BLaER1 treated with 17β-estradiol and CSF1 and Interleukin-3, amounts not matched to agents 10 nM and 100 nM (cell line): ENCODE measurements around the gene DACH1.

Source experiments
- H3K27ac ChIP-seq, 11 experiments: shearing (Covaris generic); formaldehyde crosslinking; 2 replicates each; pipeline ENCODE4 v1.8.1; 2022
- H3K27me3 ChIP-seq, 11 experiments: shearing (Covaris generic); formaldehyde crosslinking; 2 replicates each; pipeline ENCODE4 v1.8.1; 2022
- H3K36me3 ChIP-seq, 11 experiments: shearing (Covaris generic); formaldehyde crosslinking; 2 replicates each; pipeline ENCODE4 v1.8.1; 2022
- H3K4me1 ChIP-seq, 10 experiments: shearing (Covaris generic); formaldehyde crosslinking; 2 replicates each; pipeline ENCODE4 v1.8.1; 2022
- H3K4me2 ChIP-seq, 11 experiments: shearing (Covaris generic); formaldehyde crosslinking; 2 replicates each; pipeline ENCODE4 v1.8.1; 2022
- H3K4me3 ChIP-seq, 10 experiments: shearing (Covaris generic); formaldehyde crosslinking; 2 replicates each; pipeline ENCODE4 v1.8.1; 2022
- H3K9ac ChIP-seq, 11 experiments: shearing (Covaris generic); formaldehyde crosslinking; 2 replicates each; pipeline ENCODE4 v1.8.1; 2022
- H3K9me3 ChIP-seq, 11 experiments: shearing (Covaris generic); formaldehyde crosslinking; replicated peaks in 1 of 11; 2 replicates each; pipeline ENCODE4 v1.8.1; 2022
- H4K20me1 ChIP-seq, 11 experiments: shearing (Covaris generic); formaldehyde crosslinking; 2 replicates each; pipeline ENCODE4 v1.8.1; 2022
- Cebpa-rat ChIP-seq, 11 experiments: shearing (Covaris generic); IDR thresholded peaks; 2 replicates each; pipeline ENCODE4 v1.8.1; 2022

The DACH1 gene

DNA sequence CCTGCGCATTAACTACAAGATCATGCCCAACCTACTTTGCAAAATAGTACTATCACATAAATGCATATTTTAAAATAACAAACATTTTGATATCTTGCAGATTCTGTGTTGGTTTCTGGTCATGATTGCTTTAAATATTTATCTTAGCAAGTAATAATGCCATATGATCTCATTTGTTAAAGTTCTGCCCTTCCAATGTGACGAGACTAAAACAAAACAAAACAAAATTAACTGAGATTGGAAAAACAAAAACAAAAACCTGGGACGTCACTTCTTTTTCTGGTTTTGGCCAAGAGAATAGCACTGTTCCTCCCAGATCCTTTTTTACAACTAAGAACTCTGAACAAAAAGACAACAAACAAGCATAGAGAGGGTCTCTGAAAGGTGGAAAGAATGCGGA is 436.3 kb downstream of the DACH1 start:
- no peak for TF ChIP-seq Cebpa-rat (IDR thresholded peaks at IDR 0.05)
- H3K4me1 ChIP-seq: no peaks in the 10 kb centered on the region
- H3K27me3 ChIP-seq: no peaks in the 10 kb centered on the region
- H4K20me1 ChIP-seq: no peaks in the 10 kb centered on the region
- H3K4me3 ChIP-seq: no peak overlapping the region
- no peak overlapping the region for H3K27ac ChIP-seq
- no peak overlapping the region for H3K4me2 ChIP-seq
- no peak overlapping the region for H3K9ac ChIP-seq
- no peaks in the 10 kb centered on the region for H3K9me3 ChIP-seq
- H3K36me3 ChIP-seq: no peaks in the 10 kb centered on the region

GRCh38 chr13:71417205-71417604 is 449.8 kb downstream of the DACH1 start:
- H4K20me1 ChIP-seq: no peaks in the 10 kb centered on the region
- no peak for TF ChIP-seq Cebpa-rat (IDR thresholded peaks at IDR 0.05)

GRCh38 chr13:71412231-71412630 is 454.8 kb downstream of the DACH1 start:
- no peaks in the 10 kb centered on the region for H3K27me3 ChIP-seq
- H3K9me3 ChIP-seq: no peaks in the 10 kb centered on the region
- H3K4me2 ChIP-seq: no peak overlapping the region
- H3K9ac ChIP-seq: no peak overlapping the region
- TF ChIP-seq Cebpa-rat (IDR thresholded peaks at IDR 0.05): no peak
- no peak overlapping the region for H3K4me3 ChIP-seq
- H4K20me1 ChIP-seq: no peaks in the 10 kb centered on the region
- no peaks in the 10 kb centered on the region for H3K36me3 ChIP-seq
- peaks cover 0 to 8% (median 6%) of the 10 kb centered on the region in 10 experiments; a peak in 7 of 20 replicates for H3K4me1 ChIP-seq
- H3K27ac ChIP-seq: no peak overlapping the region

More at GRCh38 chr13:71417205-71417604, 449.8 kb downstream of the DACH1 start:
- H3K36me3 ChIP-seq: no peaks in the 10 kb centered on the region
- H3K4me2 ChIP-seq: no peak overlapping the region
- H3K4me3 ChIP-seq: no peak overlapping the region
- no peak overlapping the region for H3K27ac ChIP-seq
- H3K9ac ChIP-seq: no peak overlapping the region
- H3K9me3 ChIP-seq: peaks cover 0 to 7% (median 0%) of the 10 kb centered on the region in 11 experiments; a peak in 3 of 22 replicates
- H3K4me1 ChIP-seq: no peaks in the 10 kb centered on the region
- no peaks in the 10 kb centered on the region for H3K27me3 ChIP-seq

DNA sequence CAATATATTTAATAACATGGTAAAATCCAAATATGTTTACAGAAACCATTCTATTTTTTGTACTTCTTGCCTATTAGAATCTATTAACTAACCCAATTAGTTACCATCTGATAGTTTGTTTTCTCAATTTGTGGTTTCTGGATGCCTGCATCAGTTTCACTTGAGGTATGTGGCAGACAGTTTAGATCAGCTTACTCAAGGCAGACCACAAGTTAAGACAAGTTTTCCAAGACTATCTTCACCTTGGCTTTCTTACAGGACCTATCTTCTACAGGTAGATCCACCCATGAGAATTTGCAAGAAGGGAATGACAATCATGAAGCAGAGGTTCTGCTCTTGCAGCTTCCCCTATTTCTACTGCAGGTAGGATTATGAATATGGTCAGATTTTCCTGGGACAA is 458.6 kb downstream of the DACH1 start:
- Histone ChIP-seq H3K4me3 (no peak overlapping the region), H3K27ac (no peak overlapping the region), H3K36me3 (no peaks in the 10 kb centered on the region), H3K9ac (no peak overlapping the region), H3K4me2 (no peak overlapping the region), H3K27me3 (no peaks in the 10 kb centered on the region), H3K9me3 (no peaks in the 10 kb centered on the region), H3K4me1 (peaks cover 0 to 8% (median 6%) of the 10 kb centered on the region in 10 experiments; a peak in 7 of 20 replicates), H4K20me1 (no peaks in the 10 kb centered on the region)
- no peak for TF ChIP-seq Cebpa-rat (IDR thresholded peaks at IDR 0.05)

DNA sequence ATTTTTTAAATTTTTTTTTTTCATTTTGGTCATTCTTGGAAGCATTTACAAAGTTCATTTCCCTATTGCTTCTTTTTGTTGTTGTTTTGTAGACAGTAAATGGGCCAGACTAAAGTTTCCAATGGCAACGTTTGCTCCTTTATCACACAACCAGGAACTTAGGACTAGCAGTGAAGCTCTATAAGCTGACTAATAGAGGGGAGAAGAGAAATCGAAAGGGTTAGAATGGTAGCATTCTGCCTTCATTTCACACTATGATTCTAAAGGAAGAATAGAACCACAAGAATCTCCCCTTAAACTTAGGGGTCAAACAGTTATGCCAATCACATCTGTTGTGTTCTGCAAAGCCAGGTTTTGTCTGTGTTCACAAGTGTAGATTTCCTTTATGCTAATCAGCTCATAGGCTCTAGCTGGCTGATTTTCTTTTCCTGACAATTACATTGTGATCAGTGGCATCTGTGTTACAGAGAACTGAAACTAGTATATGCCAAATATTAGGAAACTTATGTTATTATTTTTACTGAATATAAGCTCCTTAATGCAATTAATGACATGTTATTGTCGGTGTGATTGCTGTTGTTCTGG is 467.3 kb downstream of the DACH1 start:
- Histone ChIP-seq H3K9ac (no peak overlapping the region), H3K9me3 (no peaks in the 10 kb centered on the region), H3K27ac (no peak overlapping the region), H3K36me3 (no peaks in the 10 kb centered on the region), H3K27me3 (no peaks in the 10 kb centered on the region), H3K4me2 (no peak overlapping the region), H4K20me1 (no peaks in the 10 kb centered on the region), H3K4me1 (no peaks in the 10 kb centered on the region), H3K4me3 (no peak overlapping the region)
- TF ChIP-seq Cebpa-rat (IDR thresholded peaks at IDR 0.05): no peak

GRCh38 chr13:71396149-71396548 is 470.9 kb downstream of the DACH1 start:
- no peaks in the 10 kb centered on the region for H3K4me1 ChIP-seq
- H3K27ac ChIP-seq: no peak overlapping the region
- H3K27me3 ChIP-seq: no peaks in the 10 kb centered on the region
- H3K4me2 ChIP-seq: no peak overlapping the region
- no peak for TF ChIP-seq Cebpa-rat (IDR thresholded peaks at IDR 0.05)
- no peak overlapping the region for H3K9ac ChIP-seq
- H3K4me3 ChIP-seq: no peak overlapping the region
- H3K9me3 ChIP-seq: no peaks in the 10 kb centered on the region; a peak in 1 of 22 replicates
- no peaks in the 10 kb centered on the region for H3K36me3 ChIP-seq
- H4K20me1 ChIP-seq: no peaks in the 10 kb centered on the region

GRCh38 chr13:71395053-71395452 is 472.0 kb downstream of the DACH1 start:
- H3K9ac ChIP-seq: no peak overlapping the region
- no peak overlapping the region for H3K4me3 ChIP-seq
- H3K27me3 ChIP-seq: no peaks in the 10 kb centered on the region
- H3K9me3 ChIP-seq: peaks cover 0 to 4% (median 0%) of the 10 kb centered on the region in 11 experiments; a peak in 1 of 22 replicates
- H3K27ac ChIP-seq: no peak overlapping the region
- no peaks in the 10 kb centered on the region for H4K20me1 ChIP-seq
- no peaks in the 10 kb centered on the region for H3K36me3 ChIP-seq
- no peak overlapping the region for H3K4me2 ChIP-seq
- TF ChIP-seq Cebpa-rat (IDR thresholded peaks at IDR 0.05): no peak
- no peaks in the 10 kb centered on the region for H3K4me1 ChIP-seq

DNA sequence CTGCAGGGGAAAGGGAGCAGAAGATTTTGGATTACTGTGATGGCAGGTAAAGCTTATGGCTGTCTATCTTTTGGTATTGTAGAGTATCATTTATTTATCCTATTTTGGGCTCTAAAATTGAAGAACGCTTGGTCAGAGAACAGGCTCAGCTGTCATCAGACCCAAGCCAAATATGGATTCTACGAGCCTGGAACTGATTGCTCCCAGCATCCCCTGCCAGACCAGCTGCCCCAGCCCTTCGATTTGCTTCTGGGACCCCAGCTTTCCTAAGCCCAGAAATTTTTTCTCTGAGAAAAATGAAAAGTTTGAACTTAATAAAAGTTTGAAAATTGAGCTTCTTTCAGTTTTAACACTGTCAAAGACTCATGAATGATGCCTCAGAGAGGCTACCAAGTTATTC is 472.8 kb downstream of the DACH1 start:
- Histone ChIP-seq H3K27ac (no peak overlapping the region), H3K9me3 (peaks cover 0 to 4% (median 0%) of the 10 kb centered on the region in 11 experiments; a peak in 1 of 22 replicates), H3K9ac (no peak overlapping the region), H3K4me1 (no peaks in the 10 kb centered on the region), H3K27me3 (no peaks in the 10 kb centered on the region), H3K4me3 (no peak overlapping the region), H4K20me1 (no peaks in the 10 kb centered on the region), H3K36me3 (no peaks in the 10 kb centered on the region), H3K4me2 (no peak overlapping the region)
- TF ChIP-seq Cebpa-rat (IDR thresholded peaks at IDR 0.05): no peak
